MV-4-11 (cell line): ENCODE data around the gene BICD2.

Experiments used
- DNase-seq: peaks from one replicate; lab custom pipeline; 2025; lab: John Stamatoyannopoulos, UW

Gene BICD2

GRCh38 chr9:92727716-92728700 lies 36.6 kb downstream of the BICD2 start:
- no peak for DNase-seq

GRCh38 chr9:92726971-92727715 lies 37.5 kb downstream of the BICD2 start:
- no peak for DNase-seq

- DNase-seq: no peak
Measured at GRCh38 chr9:92726348-92726747, 38.3 kb downstream of the BICD2 start.

GRCh38 chr9:92725766-92726165 lies 38.9 kb downstream of the BICD2 start:
- DNase-seq: no peak

GRCh38 chr9:92725266-92725545 lies 39.4 kb downstream of the BICD2 start:
- DNase-seq: no peak

GRCh38 chr9:92724528-92725265 lies 39.9 kb downstream of the BICD2 start:
- DNase-seq: no peak

GRCh38 chr9:92723801-92724323 lies 40.8 kb downstream of the BICD2 start:
- DNase-seq: no peak

GRCh38 chr9:92723299-92723625 lies 41.4 kb downstream of the BICD2 start:
- DNase-seq: no peak

- no peak for DNase-seq
Measured at GRCh38 chr9:92722386-92723298, 42.0 kb downstream of the BICD2 start.

- DNase-seq: no peak
Measured at GRCh38 chr9:92721548-92721947, 43.1 kb downstream of the BICD2 start.

- peak; percentile 51 for DNase-seq
Measured at GRCh38 chr9:92720807-92721535, 43.7 kb downstream of the BICD2 start.

- DNase-seq: no peak
Measured at GRCh38 chr9:92720209-92720765, 44.3 kb downstream of the BICD2 start.

GRCh38 chr9:92719028-92719647 lies 45.5 kb downstream of the BICD2 start:
- DNase-seq: no peak

GRCh38 chr9:92718086-92719001 lies 46.3 kb downstream of the BICD2 start:
- no peak for DNase-seq

- DNase-seq: no peak
Measured at GRCh38 chr9:92717201-92718085, 47.2 kb downstream of the BICD2 start.

GRCh38 chr9:92716557-92716956 lies 48.1 kb downstream of the BICD2 start:
- DNase-seq: no peak

GRCh38 chr9:92715488-92716231 lies 49.0 kb downstream of the BICD2 start:
- DNase-seq: no peak
